Tibial artery (tissue), 4 donors: Measurements from ENCODE around the gene FRMD5.
"Not testable (repeated sequence)": the region's sequence is repeated elsewhere in the genome, so short reads cannot be mapped to it uniquely, and the experiment has no call there.

Experiments used
- DNase-seq, 2 donors: peaks; one replicate each; pipeline ENCODE4 v3.0.0-alpha.2; 2019
- H3K27ac ChIP-seq, 2 donors: fragments of 200-600 bp; sonication (generic) in 1 of 2; 1 replicate in 1 of 2; 2 replicates in 1 of 2; pipeline ENCODE4 v1.5.1; 2018 to 2019; ENCODE audit warnings: mild to moderate bottlenecking in 1 of 2
- H3K27me3 ChIP-seq, 2 donors: fragments of 200-600 bp; sonication (generic) in 1 of 2; one replicate each; pipeline versions ENCODE4 v1.5.1 to v1.6.0; 2016 to 2019
- H3K36me3 ChIP-seq, 3 donors: fragments of 200-600 bp; sonication (generic) in 2 of 3; one replicate each; pipeline ENCODE4 v1.5.1; 2016 to 2019; ENCODE audit warnings: mild to moderate bottlenecking in 2 of 3
- H3K4me1 ChIP-seq, 4 donors: fragments of 200-600 bp; sonication (generic) in 2 of 4; 1 replicate in 3 of 4; 2 replicates in 1 of 4; pipeline ENCODE4 v1.5.1; 2016 to 2019
- H3K4me3 ChIP-seq, 2 donors: fragments of 200-600 bp; sonication (generic) in 1 of 2; 1 replicate in 1 of 2; 2 replicates in 1 of 2; pipeline ENCODE4 v1.5.1; 2018 to 2019; ENCODE audit warnings: mild to moderate bottlenecking in 2 of 2
- H3K9me3 ChIP-seq, 3 donors: fragments of 200-600 bp; sonication (generic) in 1 of 3; one replicate each; pipeline ENCODE4 v1.5.1; 2016 to 2019
- intact Hi-C: fragments of 100-400 bp; cut with DNase I; formaldehyde crosslinking; loops from one replicate; pipeline ENCODE4 v1.15.0; 2023; ENCODE audit warnings: low total_unique reads
- TF ChIP-seq, protein P1 (sequence below), 2 experiments: fragments of 200-600 bp in 1 of 2; fragments of 450-650 bp in 1 of 2; IDR thresholded peaks; one replicate each; pipeline ENCODE4 v1.5.1; 2017 to 2019; ENCODE audit warnings: antibody characterized with exemption in 2 of 2, mild to moderate bottlenecking in 1 of 2, moderate library complexity in 1 of 2

Gene FRMD5

DNA sequence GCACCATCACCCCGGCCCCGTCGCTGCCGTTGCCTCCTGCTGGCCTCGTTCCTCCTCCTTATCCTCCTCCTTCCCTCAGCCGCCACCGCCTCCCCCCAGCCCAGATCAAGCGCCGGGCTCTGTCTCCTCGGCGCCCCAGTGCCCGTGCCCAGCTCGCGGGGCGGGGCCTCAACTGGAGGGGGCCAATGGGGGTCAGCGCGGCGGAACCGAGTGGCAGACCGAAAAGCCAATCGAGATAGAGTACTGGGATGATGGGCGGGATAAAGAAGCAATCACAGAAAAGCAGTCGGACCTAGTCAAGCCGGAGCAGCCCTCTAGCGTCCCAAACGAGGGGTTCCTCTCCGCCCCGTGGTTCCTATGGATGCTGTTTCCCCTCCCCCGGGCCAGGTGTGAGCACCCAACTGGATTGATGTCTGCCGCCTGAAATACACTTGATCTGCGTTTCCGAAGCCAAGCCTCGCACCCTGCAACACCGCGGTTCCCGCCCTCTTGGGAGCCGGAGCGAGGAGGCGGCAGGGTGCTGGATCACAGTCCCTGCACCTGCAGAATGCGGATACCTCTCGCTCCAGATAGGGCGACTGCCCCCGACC lies at the start of gene FRMD5:
TSS of gene FRMD5 (minus strand) at position 121 of the 590 bp plus-strand sequence.
- Histone ChIP-seq H3K27me3 (peaks cover 0 to 50% of the 10 kb centered on the region in 2 donors), H3K4me3 (peak within 1 kb of the TSS; percentile 43 to 58), H3K4me1 (peaks cover 0 to 22% (median 22%) of the 10 kb centered on the region in 4 donors), H3K27ac (no peak within 1 kb of the TSS), H3K36me3 (no peaks in the 10 kb centered on the region), H3K9me3 (no peaks in the 10 kb centered on the region)
- peak; percentile 71 to 82 for DNase-seq
- TF ChIP-seq, protein P1, sequence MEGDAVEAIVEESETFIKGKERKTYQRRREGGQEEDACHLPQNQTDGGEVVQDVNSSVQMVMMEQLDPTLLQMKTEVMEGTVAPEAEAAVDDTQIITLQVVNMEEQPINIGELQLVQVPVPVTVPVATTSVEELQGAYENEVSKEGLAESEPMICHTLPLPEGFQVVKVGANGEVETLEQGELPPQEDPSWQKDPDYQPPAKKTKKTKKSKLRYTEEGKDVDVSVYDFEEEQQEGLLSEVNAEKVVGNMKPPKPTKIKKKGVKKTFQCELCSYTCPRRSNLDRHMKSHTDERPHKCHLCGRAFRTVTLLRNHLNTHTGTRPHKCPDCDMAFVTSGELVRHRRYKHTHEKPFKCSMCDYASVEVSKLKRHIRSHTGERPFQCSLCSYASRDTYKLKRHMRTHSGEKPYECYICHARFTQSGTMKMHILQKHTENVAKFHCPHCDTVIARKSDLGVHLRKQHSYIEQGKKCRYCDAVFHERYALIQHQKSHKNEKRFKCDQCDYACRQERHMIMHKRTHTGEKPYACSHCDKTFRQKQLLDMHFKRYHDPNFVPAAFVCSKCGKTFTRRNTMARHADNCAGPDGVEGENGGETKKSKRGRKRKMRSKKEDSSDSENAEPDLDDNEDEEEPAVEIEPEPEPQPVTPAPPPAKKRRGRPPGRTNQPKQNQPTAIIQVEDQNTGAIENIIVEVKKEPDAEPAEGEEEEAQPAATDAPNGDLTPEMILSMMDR (IDR thresholded peaks at IDR 0.05): no peak
- intact Hi-C loops: no loop called here

DNA sequence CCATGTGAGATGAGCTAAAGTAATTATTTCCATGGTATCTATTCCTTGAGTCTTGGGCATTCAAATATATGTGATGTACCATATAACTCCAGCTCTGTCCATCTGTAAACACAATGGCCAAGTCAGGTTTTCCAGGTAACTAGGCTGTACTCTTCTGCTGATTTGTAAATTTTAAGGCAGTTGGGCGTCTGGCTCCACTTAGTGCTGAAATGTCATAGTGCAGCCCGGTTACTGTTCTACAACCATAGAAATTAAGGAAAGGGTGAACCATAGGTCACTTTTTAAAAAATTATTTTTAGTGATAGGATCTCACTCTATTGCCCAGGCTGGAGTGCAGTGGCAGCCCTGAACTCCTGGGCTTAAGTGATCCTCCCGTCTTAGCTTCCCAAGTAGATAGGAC lies 48.8 kb upstream of the FRMD5 start:
- Histone ChIP-seq H3K4me1 (no peaks in the 10 kb centered on the region), H3K4me3 (no peak overlapping the region), H3K27me3 (peaks cover 0 to 5% of the 10 kb centered on the region in 2 donors), H3K36me3 (no peaks in the 10 kb centered on the region), H3K9me3 (no peaks in the 10 kb centered on the region), H3K27ac (no peak overlapping the region)
- no peak for DNase-seq
- TF ChIP-seq, protein P1 (IDR thresholded peaks at IDR 0.05): no peak
- intact Hi-C loops: no loop called here

DNA sequence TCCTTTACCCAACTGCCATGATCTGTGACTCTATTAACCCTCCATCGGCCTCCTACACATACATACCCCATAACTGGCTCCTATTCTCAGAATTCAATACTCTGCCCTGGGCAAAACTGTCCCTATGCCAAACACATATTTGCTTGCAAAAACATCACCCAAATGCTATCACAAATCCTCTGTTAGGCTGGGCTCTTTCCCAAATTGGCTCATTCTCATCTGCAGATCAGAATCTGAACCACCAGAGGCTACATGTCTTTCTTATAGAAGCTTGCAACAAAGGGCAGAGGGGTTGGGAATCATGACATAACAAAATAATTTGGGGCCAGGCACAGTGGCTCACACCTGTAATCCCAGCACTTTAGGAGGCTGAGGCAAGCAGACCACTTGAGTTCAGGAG lies 48.1 kb upstream of the FRMD5 start:
- intact Hi-C loops: no loop called here
- H3K4me3 ChIP-seq: no peak overlapping the region
- TF ChIP-seq, protein P1 (IDR thresholded peaks at IDR 0.05): no peak
- H3K27ac ChIP-seq: no peak overlapping the region
- no peaks in the 10 kb centered on the region for H3K9me3 ChIP-seq
- H3K27me3 ChIP-seq: peaks cover 0 to 5% of the 10 kb centered on the region in 2 donors
- H3K36me3 ChIP-seq: no peaks in the 10 kb centered on the region
- H3K4me1 ChIP-seq: no peaks in the 10 kb centered on the region
- no peak for DNase-seq

DNA sequence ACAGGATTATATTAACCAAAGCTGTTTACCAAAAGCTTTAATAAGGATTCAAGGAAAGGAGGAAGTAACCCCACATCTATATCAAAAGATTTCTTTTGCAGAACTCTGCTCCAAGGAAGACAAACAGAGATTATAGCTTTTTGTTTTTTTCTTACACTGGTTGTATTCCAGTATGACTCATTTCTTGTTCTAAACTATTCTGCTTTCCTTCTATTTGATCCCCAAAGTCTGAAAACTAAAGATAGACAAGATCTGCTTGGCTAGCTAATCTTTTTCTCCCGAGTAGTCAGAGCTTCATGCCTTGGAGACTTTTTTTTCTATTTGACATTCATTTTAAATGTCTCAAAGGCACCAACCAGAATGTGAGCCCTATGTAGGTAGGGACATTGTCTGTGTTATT lies 36.8 kb upstream of the FRMD5 start:
- no peak for DNase-seq
- intact Hi-C loops: no loop called here
- peaks cover 0 to 7% of the 10 kb centered on the region in 2 donors for H3K27me3 ChIP-seq
- H3K36me3 ChIP-seq: no peaks in the 10 kb centered on the region
- no peaks in the 10 kb centered on the region for H3K9me3 ChIP-seq
- TF ChIP-seq, protein P1 (IDR thresholded peaks at IDR 0.05): no peak
- H3K27ac ChIP-seq: no peak overlapping the region
- no peaks in the 10 kb centered on the region for H3K4me1 ChIP-seq
- no peak overlapping the region for H3K4me3 ChIP-seq

DNA sequence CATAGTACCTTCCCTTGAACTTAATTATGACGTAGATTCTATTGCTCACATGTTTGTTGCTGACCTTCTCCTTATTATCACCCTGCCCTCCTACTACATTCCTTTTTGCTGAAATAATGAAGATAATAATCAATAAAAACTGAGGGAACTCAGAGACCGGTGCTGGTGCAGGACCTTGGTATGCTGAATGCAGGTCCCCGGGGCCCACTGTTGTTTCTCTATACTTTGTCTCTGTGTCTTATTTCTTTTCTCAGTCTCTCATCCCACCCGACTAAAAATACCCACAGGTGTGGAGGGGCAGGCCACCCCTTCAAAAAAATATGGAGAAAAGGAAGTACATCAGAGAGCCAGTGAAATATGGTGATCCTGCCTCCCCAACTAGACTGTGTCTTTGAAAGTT lies 34.2 kb upstream of the FRMD5 start:
- H3K36me3 ChIP-seq, H3K9me3 ChIP-seq, H3K4me1 ChIP-seq, DNase-seq, intact Hi-C loops, H3K27me3 ChIP-seq, H3K27ac ChIP-seq, H3K4me3 ChIP-seq: not testable (repeated sequence)

DNA sequence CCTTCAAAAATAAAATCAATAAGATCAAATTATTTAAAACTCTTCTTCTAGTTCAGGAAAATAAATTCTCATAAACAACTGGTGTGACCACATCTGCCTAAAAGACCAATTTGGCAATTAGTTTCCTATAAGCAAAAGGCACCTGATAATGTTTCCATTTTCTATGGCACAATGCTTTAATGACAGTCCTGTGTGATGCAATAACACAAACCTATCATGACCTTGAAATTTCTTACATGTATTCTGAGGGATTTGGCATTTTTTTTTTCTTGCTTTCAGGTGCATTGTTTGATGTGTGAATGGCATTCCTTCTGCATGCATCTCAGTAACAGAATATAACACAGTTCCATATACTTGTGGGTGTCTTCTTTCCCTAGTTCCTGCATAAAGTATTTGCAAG lies 32.5 kb upstream of the FRMD5 start:
- Histone ChIP-seq H3K27ac (no peak overlapping the region), H3K36me3 (no peaks in the 10 kb centered on the region), H3K4me3 (no peak overlapping the region), H3K9me3 (no peaks in the 10 kb centered on the region), H3K27me3 (peaks cover 0 to 6% of the 10 kb centered on the region in 2 donors), H3K4me1 (no peaks in the 10 kb centered on the region)
- TF ChIP-seq, protein P1 (IDR thresholded peaks at IDR 0.05): no peak
- intact Hi-C loops: no loop called here
- no peak for DNase-seq

DNA sequence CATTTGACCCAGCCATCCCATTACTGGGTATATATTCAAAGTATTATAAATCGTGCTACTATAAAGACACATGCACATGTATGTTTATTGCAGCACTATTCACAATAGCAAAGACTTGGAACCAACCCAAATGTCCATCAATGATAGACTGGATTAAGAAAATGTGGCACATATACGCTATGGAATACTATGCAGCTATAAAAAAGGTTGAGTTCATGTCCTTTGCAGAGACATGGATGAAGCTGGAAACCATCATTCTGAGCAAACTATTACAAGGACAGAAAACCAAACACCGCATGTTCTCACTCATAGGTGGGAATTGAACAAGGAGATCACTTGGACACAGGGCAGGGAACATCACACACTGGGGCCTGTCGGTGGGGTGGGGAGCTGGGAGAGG lies 31.9 kb upstream of the FRMD5 start:
- H3K27me3 ChIP-seq, intact Hi-C loops, H3K4me3 ChIP-seq, DNase-seq, H3K4me1 ChIP-seq, H3K36me3 ChIP-seq, H3K27ac ChIP-seq, H3K9me3 ChIP-seq: not testable (repeated sequence)
